Activated naive CD8-positive, alpha-beta T cell (primary cell): ENCODE results near the gene BAK1.
"Not testable (repeated sequence)": the region's sequence is repeated elsewhere in the genome, so short reads cannot be mapped to it uniquely, and the experiment has no call there.

Experiments
- H3K27ac Mint-ChIP-seq: one replicate; pipeline ENCODE4 v1.8.0; 2021; ENCODE audit warnings: mixed read lengths
- H3K27me3 Mint-ChIP-seq: one replicate; pipeline ENCODE4 v1.8.0; 2021; ENCODE audit warnings: mixed read lengths
- H3K36me3 Mint-ChIP-seq: one replicate; pipeline ENCODE4 v1.8.0; 2021; ENCODE audit warnings: mixed read lengths
- H3K4me1 Mint-ChIP-seq: one replicate; pipeline ENCODE4 v1.8.0; 2021; ENCODE audit warnings: low read depth, mixed read lengths
- H3K4me3 Mint-ChIP-seq: one replicate; pipeline ENCODE4 v1.8.0; 2021; ENCODE audit warnings: mild to moderate bottlenecking, mixed read lengths
- H3K9me3 Mint-ChIP-seq: one replicate; pipeline ENCODE4 v1.8.0; 2021; ENCODE audit warnings: low read depth, mixed read lengths

The BAK1 gene

DNA sequence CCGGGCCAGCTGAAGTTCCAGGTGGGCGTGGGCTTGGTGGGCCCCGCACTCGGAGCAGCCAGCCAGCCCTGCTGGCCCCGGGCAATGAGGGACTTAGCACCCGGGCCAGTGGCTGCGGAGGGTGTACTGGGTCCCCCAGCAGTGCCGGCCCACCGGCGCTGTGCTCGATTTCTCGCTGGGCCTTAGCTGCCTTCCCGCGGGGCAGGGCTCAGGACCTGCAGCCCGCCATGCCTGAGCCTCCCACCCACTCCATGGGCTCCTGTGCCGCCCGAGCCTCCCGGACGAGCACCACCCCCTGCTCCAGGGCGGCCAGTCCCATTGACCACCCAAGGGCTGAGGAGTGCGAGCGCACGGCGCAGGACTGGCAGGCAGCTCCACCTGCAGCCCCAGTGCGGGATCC, 47.6 kb downstream of the BAK1 start:
- H3K27me3 Mint-ChIP-seq, H3K27ac Mint-ChIP-seq, H3K36me3 Mint-ChIP-seq, H3K4me3 Mint-ChIP-seq, H3K9me3 Mint-ChIP-seq: not testable (repeated sequence)
- peaks cover 23% of the 10 kb centered on the region for H3K4me1 Mint-ChIP-seq

DNA sequence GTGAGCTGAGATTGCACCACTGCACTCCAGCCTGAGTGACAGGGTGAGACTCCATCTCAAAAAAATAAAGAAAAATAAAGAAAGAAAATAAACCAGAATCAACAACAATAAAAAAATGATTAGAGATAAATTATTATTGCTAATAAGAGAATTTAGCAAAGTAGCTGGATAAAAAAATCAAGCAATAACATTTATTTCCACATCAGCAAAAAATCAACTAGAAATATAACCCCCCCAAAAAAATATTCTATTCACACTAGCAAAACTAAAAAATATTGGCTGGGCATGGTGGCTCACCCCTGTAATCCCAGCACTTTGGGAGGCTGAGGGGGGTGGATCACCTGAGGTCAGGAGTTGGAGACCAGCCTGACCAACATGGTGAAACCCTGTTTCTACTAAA, 49.5 kb downstream of the BAK1 start:
- H3K36me3 Mint-ChIP-seq, H3K4me3 Mint-ChIP-seq, H3K27ac Mint-ChIP-seq, H3K9me3 Mint-ChIP-seq, H3K27me3 Mint-ChIP-seq: not testable (repeated sequence)
- peaks cover 23% of the 10 kb centered on the region for H3K4me1 Mint-ChIP-seq
